ENCODE measurements around the gene KRT78.

DNA sequence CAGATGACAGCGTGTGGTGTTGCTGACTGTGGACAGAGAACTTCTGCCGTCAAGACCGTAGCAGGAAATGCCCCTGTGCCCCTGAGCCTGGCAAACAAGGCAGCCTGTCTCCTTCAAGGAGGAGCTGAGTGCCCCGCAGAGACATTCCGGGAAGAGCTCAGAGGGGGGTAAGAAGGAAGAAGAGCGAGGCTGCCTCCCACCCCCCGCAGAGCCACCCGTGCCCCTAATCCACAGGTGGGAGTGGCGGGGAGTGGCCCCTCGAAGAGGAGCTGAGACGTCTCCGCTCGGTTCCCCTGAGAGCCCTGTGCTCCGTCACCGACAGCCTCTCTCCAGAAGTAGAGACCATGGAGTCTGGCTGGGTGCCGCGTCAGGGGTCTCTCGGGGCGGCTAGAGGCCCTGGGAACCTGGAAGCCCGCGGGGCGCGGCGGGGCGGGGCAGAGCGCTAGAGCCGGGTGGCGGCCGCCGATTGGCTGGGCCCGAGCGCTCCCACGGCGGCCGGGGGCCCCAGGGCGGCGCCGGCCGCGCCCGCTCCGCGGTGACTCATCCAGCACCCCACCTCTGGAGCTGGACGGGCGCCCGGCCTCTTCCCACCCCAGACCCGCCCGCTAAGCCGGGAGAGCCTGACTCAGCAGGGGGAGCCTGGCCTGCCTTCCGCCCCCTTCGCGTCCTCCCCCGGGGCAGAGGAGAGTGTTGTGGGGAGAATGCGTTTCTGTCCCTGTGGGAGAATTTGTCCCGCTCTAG lies 25.2 kb upstream of the KRT78 start:
- TF ChIP-seq ESRRA (CRISPR knock-in tag; IDR thresholded peaks at IDR 0.05; ENCODE audit: low read depth), result no peak
- TF ChIP-seq, protein P1, sequence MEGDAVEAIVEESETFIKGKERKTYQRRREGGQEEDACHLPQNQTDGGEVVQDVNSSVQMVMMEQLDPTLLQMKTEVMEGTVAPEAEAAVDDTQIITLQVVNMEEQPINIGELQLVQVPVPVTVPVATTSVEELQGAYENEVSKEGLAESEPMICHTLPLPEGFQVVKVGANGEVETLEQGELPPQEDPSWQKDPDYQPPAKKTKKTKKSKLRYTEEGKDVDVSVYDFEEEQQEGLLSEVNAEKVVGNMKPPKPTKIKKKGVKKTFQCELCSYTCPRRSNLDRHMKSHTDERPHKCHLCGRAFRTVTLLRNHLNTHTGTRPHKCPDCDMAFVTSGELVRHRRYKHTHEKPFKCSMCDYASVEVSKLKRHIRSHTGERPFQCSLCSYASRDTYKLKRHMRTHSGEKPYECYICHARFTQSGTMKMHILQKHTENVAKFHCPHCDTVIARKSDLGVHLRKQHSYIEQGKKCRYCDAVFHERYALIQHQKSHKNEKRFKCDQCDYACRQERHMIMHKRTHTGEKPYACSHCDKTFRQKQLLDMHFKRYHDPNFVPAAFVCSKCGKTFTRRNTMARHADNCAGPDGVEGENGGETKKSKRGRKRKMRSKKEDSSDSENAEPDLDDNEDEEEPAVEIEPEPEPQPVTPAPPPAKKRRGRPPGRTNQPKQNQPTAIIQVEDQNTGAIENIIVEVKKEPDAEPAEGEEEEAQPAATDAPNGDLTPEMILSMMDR (CRISPR knock-in tag; IDR thresholded peaks at IDR 0.05), result no peak
- TF ChIP-seq U2AF1 (optimal IDR thresholded peaks at IDR 0.05; ENCODE audit: low read depth, low read length), result no peak
- no peak for TF ChIP-seq CHD4 (IDR thresholded peaks at IDR 0.05; ENCODE audit: borderline replicate concordance, low read length)
- no peak for TF ChIP-seq HDAC2 (CRISPR knock-in tag; IDR thresholded peaks at IDR 0.05)
- TF ChIP-seq, protein P2, sequence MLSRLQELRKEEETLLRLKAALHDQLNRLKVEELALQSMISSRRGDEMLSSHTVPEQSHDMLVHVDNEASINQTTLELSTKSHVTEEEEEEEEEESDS (CRISPR knock-in tag; IDR thresholded peaks at IDR 0.05; ENCODE audit: borderline replicate concordance), result no peak
- no peak for TF ChIP-seq MYC (CRISPR knock-in tag; IDR thresholded peaks at IDR 0.05; ENCODE audit: borderline replicate concordance)
- TF ChIP-seq SETDB1 (CRISPR knock-in tag; IDR thresholded peaks at IDR 0.05; ENCODE audit: borderline replicate concordance), result no peak
- no peak for TF ChIP-seq ZBTB1 (CRISPR knock-in tag; IDR thresholded peaks at IDR 0.05; ENCODE audit: borderline replicate concordance)
